Activated B cell treated with CpG ODN at 0.5 μM for 24 hours (primary cell): Measurements from ENCODE around the gene ZDHHC22. TPM values are rescaled to one million over a fixed set of nuclear protein-coding genes. Genes with fewer than 3 reads are reported as not detected.

ENCODE experiments used
- ATAC-seq: fragments of 200-7000 bp; cut with Tn5 transposase; one replicate; pipeline ENCODE4 v1.10.0; 2021; ENCODE audit warnings: low read depth, mild to moderate bottlenecking, moderate library complexity
- CTCF ChIA-PET: fragments of 350-600 bp; sonication (Branson Sonifier 250); formaldehyde crosslinking; loops from one replicate; lab custom pipeline; 2021; ENCODE audit warnings: antibody characterized with exemption; lab: Charles Lee
- POLR2A ChIA-PET: fragments of 350-600 bp; sonication (Branson Sonifier 250); formaldehyde crosslinking; loops from one replicate; lab custom pipeline; 2021; ENCODE audit warnings: antibody characterized with exemption; lab: Charles Lee
- DNase-seq: peaks from one replicate; pipeline ENCODE4 v3.0.0; 2022
- H3K27ac Mint-ChIP-seq: one replicate; pipeline ENCODE4 v1.8.0; 2020; ENCODE audit warnings: mixed read lengths
- H3K27me3 Mint-ChIP-seq: one replicate; pipeline ENCODE4 v1.8.0; 2021; ENCODE audit warnings: mixed read lengths
- H3K36me3 Mint-ChIP-seq: one replicate; pipeline ENCODE4 v1.8.0; 2021; ENCODE audit warnings: low read depth, mixed read lengths
- H3K4me1 Mint-ChIP-seq: one replicate; pipeline ENCODE4 v1.8.0; 2021; ENCODE audit warnings: mixed read lengths
- H3K4me3 Mint-ChIP-seq: one replicate; pipeline ENCODE4 v1.8.0; 2020; ENCODE audit warnings: mild to moderate bottlenecking, mixed read lengths
- H3K9me3 Mint-ChIP-seq: one replicate; pipeline ENCODE4 v1.8.0; 2020; ENCODE audit warnings: mixed read lengths
- CTCF ChIP-seq: fragments of 200-600 bp; IDR thresholded peaks from one replicate; pipeline ENCODE4 v1.8.0; 2022; ENCODE audit warnings: antibody characterized with exemption, mild to moderate bottlenecking
- intact Hi-C: fragments of 100-400 bp; cut with micrococcal nuclease; formaldehyde crosslinking; loops from one replicate; pipeline ENCODE4 v1.15.1; 2024
- total RNA-seq: library from RNA; stranded (reverse); gene quantifications from 2 replicates; pipeline ENCODE4 v1.2.3, GENCODE V29; 2022

The ZDHHC22 gene
- total RNA-seq, 1 donor from 2014 or later = not detected

GRCh38 chr14:77139022-77139421 is 2.6 kb downstream of the ZDHHC22 start:
- H3K36me3 Mint-ChIP-seq = no peaks in the 10 kb centered on the region
- peak overlapping the region; percentile 76 for H3K4me3 Mint-ChIP-seq
- no peak for TF ChIP-seq CTCF
- DNase-seq (no peak), ATAC-seq (no peak)
- intact Hi-C loops = no loop called here
- H3K9me3 Mint-ChIP-seq = no peaks in the 10 kb centered on the region
- POLR2A ChIA-PET = no interaction called here
- H3K4me1 Mint-ChIP-seq = peaks cover 26% of the 10 kb centered on the region
- H3K27me3 Mint-ChIP-seq = peaks cover 64% of the 10 kb centered on the region
- CTCF ChIA-PET = no interaction called here
- H3K27ac Mint-ChIP-seq = no peak overlapping the region

- DNase-seq = peak; percentile 50
- Mint-ChIP-seq H3K4me3 (no peak overlapping the region), H3K36me3 (no peaks in the 10 kb centered on the region), H3K27me3 (peaks cover 73% of the 10 kb centered on the region), H3K4me1 (peaks cover 2% of the 10 kb centered on the region), H3K27ac (no peak overlapping the region), H3K9me3 (no peaks in the 10 kb centered on the region)
- TF ChIP-seq CTCF = no peak
- ChIA-PET POLR2A (interaction anchor here (0.6 to 2.0 kb wide), 3 partner anchors 10 to 105 kb away, joined by 3 to 6 read pairs (median 4); no protein-coding TSS in a partner anchor), CTCF (interaction anchor here (1.1 to 2.3 kb wide), 5 partner anchors 10 to 39 kb away, joined by 3 to 9 read pairs (median 4); no protein-coding TSS in a partner anchor)
- intact Hi-C loops = no loop called here
- peak; percentile 98 for ATAC-seq
These were observed 7.8 kb downstream of the ZDHHC22 start for GRCh38 chr14:77133720-77134338.

- no peak for TF ChIP-seq CTCF
- intact Hi-C loops = no loop called here
- DNase-seq (no peak), ATAC-seq (no peak)
- Mint-ChIP-seq H3K27ac (no peak overlapping the region), H3K4me3 (no peak overlapping the region), H3K36me3 (no peaks in the 10 kb centered on the region), H3K9me3 (no peaks in the 10 kb centered on the region), H3K27me3 (peaks cover 60% of the 10 kb centered on the region), H3K4me1 (no peaks in the 10 kb centered on the region)
- POLR2A ChIA-PET = no interaction called here
- CTCF ChIA-PET = no interaction called here
These were observed 9.6 kb downstream of the ZDHHC22 start for GRCh38 chr14:77131871-77132486.

DNA sequence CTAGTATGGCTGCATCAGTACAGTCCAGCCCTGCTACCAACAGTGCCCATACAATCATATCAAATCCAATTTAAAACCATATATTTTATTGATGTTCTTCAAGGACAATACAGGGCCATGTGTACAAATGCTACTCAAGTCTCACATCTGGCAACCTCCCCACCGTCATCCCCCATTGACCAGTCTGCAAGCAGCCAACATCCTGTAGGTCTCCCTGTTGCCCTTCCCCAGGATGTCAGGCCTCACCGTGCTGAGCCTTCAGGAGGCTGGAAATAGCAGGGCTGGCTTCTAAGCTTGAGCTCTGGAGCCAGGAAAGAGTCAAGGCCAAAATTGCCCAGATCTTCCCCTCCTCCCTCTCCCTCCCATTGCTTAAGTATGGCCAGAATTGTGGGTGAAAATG is 10.4 kb downstream of the ZDHHC22 start:
- ATAC-seq (no peak), DNase-seq (no peak)
- H3K36me3 Mint-ChIP-seq = no peaks in the 10 kb centered on the region
- no peak overlapping the region for H3K27ac Mint-ChIP-seq
- H3K27me3 Mint-ChIP-seq = peaks cover 55% of the 10 kb centered on the region
- no peak overlapping the region for H3K4me3 Mint-ChIP-seq
- H3K4me1 Mint-ChIP-seq = no peaks in the 10 kb centered on the region
- intact Hi-C loops = no loop called here
- no peak for TF ChIP-seq CTCF
- ChIA-PET CTCF (no interaction called here), POLR2A (no interaction called here)
- H3K9me3 Mint-ChIP-seq = no peaks in the 10 kb centered on the region

- TF ChIP-seq CTCF = no peak
- ATAC-seq (no peak), DNase-seq (no peak)
- Mint-ChIP-seq H3K27ac (no peak overlapping the region), H3K4me1 (peaks cover 5% of the 10 kb centered on the region), H3K27me3 (peaks cover 50% of the 10 kb centered on the region), H3K36me3 (no peaks in the 10 kb centered on the region), H3K9me3 (no peaks in the 10 kb centered on the region), H3K4me3 (no peak overlapping the region)
- POLR2A ChIA-PET = no interaction called here
- CTCF ChIA-PET = no interaction called here
- intact Hi-C loops = no loop called here
These were observed 11.2 kb downstream of the ZDHHC22 start for GRCh38 chr14:77130386-77130785.
